ENCODE results near the gene BATF2.
"Not testable (repeated sequence)": the region's sequence is repeated elsewhere in the genome, so short reads cannot be mapped to it uniquely, and the experiment has no call there.

BATF2 gene

GRCh38 chr11:65032216-65032615 is 35.4 kb upstream of the BATF2 start:
- H3K4me3 Mint-ChIP-seq = no peak overlapping the region
- H3K36me3 Mint-ChIP-seq (ENCODE audit: low read depth) = no peaks in the 10 kb centered on the region
- no peaks in the 10 kb centered on the region for H3K27me3 Mint-ChIP-seq (ENCODE audit: low read depth, poor library complexity)
- no peaks in the 10 kb centered on the region for H3K9me3 Mint-ChIP-seq
- no peak overlapping the region for H3K27ac Mint-ChIP-seq
- TF ChIP-seq CTCF (IDR thresholded peaks at IDR 0.05) = no peak
- H3K4me1 Mint-ChIP-seq = peaks cover 10% of the 10 kb centered on the region
- DNase-seq = no peak

GRCh38 chr11:65027213-65028067 is 30.7 kb upstream of the BATF2 start, which contains the start of gene SNX15:
SNX15 (plus strand) TSS chr11:65027439; CDS start chr11:65027538, 99 bp downstream.
- peak within 1 kb of the TSS; percentile 74 for H3K4me3 Mint-ChIP-seq
- peaks cover 15% of the 10 kb centered on the region for H3K4me1 Mint-ChIP-seq
- H3K9me3 Mint-ChIP-seq = no peaks in the 10 kb centered on the region
- DNase-seq = peak; percentile 91
- TF ChIP-seq CTCF (IDR thresholded peaks at IDR 0.05) = peak; percentile 86
- peaks cover under 1% of the 10 kb centered on the region for H3K36me3 Mint-ChIP-seq (ENCODE audit: low read depth)
- peaks cover 4% of the 10 kb centered on the region for H3K27me3 Mint-ChIP-seq (ENCODE audit: low read depth, poor library complexity)
- H3K27ac Mint-ChIP-seq = peak within 1 kb of the TSS; percentile 66

- peak overlapping the region; percentile 74 for H3K4me3 Mint-ChIP-seq
- H3K27me3 Mint-ChIP-seq (ENCODE audit: low read depth, poor library complexity) = peaks cover 4% of the 10 kb centered on the region
- no peaks in the 10 kb centered on the region for H3K9me3 Mint-ChIP-seq
- H3K27ac Mint-ChIP-seq = peak overlapping the region; percentile 66
- H3K4me1 Mint-ChIP-seq = peaks cover 15% of the 10 kb centered on the region
- DNase-seq = no peak
- TF ChIP-seq CTCF (IDR thresholded peaks at IDR 0.05) = no peak
- peaks cover 6% of the 10 kb centered on the region for H3K36me3 Mint-ChIP-seq (ENCODE audit: low read depth)
These were observed 30.0 kb upstream of the BATF2 start for GRCh38 chr11:65026810-65027209.

- H3K27ac Mint-ChIP-seq; DNase-seq; H3K4me3 Mint-ChIP-seq; H3K9me3 Mint-ChIP-seq; H3K27me3 Mint-ChIP-seq (ENCODE audit: low read depth, poor library complexity): not testable (repeated sequence)
- peaks cover 16% of the 10 kb centered on the region for H3K36me3 Mint-ChIP-seq (ENCODE audit: low read depth)
- H3K4me1 Mint-ChIP-seq = peaks cover 14% of the 10 kb centered on the region
These were observed 26.7 kb upstream of the BATF2 start for GRCh38 chr11:65023502-65023901.

- H3K4me3 Mint-ChIP-seq = no peak overlapping the region
- H3K36me3 Mint-ChIP-seq (ENCODE audit: low read depth) = peaks cover 34% of the 10 kb centered on the region
- no peak for DNase-seq
- TF ChIP-seq CTCF (IDR thresholded peaks at IDR 0.05) = no peak
- peaks cover 5% of the 10 kb centered on the region for H3K4me1 Mint-ChIP-seq
- H3K27ac Mint-ChIP-seq = no peak overlapping the region
- H3K9me3 Mint-ChIP-seq = no peaks in the 10 kb centered on the region
- peaks cover 1% of the 10 kb centered on the region for H3K27me3 Mint-ChIP-seq (ENCODE audit: low read depth, poor library complexity)
These were observed 24.7 kb upstream of the BATF2 start for GRCh38 chr11:65021509-65021908.

GRCh38 chr11:65021003-65021402 is 24.2 kb upstream of the BATF2 start:
- no peak for TF ChIP-seq CTCF (IDR thresholded peaks at IDR 0.05)
- Mint-ChIP-seq H3K4me3 (no peak overlapping the region), H3K27me3 (ENCODE audit: low read depth, poor library complexity) (peaks cover under 1% of the 10 kb centered on the region), H3K36me3 (ENCODE audit: low read depth) (peaks cover 39% of the 10 kb centered on the region), H3K27ac (no peak overlapping the region), H3K9me3 (no peaks in the 10 kb centered on the region), H3K4me1 (peaks cover 10% of the 10 kb centered on the region)
- no peak for DNase-seq

All from nephron progenitor cell (in vitro differentiated cells).